NCI-H446 (cell line): ENCODE data around the gene KIAA1217.

ENCODE experiments used
- DNase-seq, 2 experiments: peaks; one replicate each; lab custom pipeline; 2025; lab: John Stamatoyannopoulos, UW

The KIAA1217 gene

GRCh38 chr10:24371396-24371795 is 162.5 kb downstream of the KIAA1217 start:
- no peak for DNase-seq

- no peak for DNase-seq
These were observed 165.4 kb downstream of the KIAA1217 start for GRCh38 chr10:24374134-24374915.

DNA sequence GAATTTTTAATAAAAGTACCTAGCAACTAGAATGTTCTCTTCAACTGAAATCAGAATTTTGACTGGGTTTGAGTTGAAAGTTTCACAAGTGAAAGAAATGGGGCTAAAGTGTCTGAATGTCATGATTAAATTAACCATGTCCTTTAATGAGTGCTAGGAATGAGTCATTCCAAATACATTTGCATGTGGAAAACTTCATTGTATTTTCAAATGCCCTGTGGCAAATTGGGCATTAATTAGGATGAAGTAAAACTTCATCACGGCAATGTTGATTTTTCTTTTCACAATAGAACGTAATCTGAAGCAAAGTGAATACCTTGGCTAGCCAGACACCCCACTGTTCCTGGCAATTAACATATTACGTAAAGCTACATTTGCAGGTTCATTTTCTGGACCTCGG is 166.6 kb downstream of the KIAA1217 start:
- no peak for DNase-seq

DNA sequence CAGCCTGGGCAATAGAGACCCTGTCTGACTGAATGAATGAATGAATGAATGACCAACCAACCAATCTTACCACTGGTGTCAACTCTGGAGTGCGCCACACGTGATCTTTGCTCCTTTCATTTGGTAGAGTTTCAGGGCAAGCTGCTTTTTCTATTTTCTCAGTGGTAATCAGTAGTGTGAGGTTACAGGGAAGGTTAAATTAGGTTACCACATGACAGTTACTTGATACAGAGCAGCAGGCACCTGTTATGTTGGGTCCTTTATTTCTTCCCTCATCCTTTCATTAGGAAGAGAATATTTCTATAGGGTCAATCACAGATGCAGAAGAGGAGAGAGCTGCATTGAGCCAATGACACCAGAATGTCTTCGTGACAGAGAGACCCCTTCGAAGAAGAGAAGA is 167.8 kb downstream of the KIAA1217 start:
- no peak for DNase-seq

- no peak for DNase-seq
These were observed 169.4 kb downstream of the KIAA1217 start for GRCh38 chr10:24378126-24378920.

- no peak for DNase-seq
These were observed 172.5 kb downstream of the KIAA1217 start for GRCh38 chr10:24381235-24382010.

DNA sequence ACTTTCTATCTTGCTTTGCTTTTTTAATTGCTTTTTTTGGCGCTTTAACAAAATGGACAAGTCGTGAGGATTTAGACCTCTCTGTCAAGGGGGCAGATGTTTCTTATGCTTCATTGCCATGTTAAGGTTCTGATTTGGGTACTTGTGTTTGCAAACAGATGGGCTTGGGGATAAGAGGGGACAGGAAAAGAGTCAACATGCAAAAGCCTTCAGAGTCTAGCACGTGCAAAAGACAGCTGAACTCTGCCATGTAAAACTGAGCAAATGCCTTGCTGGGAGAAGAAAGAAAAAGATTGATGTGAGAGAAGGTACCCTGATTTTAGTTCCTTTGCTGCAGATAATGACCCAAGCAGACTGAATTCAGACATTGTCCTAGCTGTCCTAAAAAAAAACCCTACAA is 173.1 kb downstream of the KIAA1217 start:
- DNase-seq: no peak

DNA sequence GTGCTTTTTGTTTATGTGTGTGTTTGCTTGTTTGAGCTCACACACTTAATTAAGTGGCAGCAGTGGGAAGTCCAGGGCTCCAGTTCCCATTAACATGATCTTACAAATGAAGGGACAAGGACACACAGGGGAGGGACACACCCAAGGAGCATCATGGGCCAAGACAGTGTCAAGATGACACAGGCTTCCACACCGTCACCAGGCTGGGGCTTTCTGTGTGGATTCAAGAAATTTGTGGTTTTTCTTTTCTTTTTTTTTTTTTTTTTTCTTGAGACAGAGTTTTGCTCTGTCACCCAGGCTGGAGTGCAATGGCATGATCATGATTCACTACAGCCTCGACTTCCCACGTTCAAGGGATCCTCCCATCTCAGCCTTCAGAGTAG is 173.6 kb downstream of the KIAA1217 start:
- no peak for DNase-seq

DNA sequence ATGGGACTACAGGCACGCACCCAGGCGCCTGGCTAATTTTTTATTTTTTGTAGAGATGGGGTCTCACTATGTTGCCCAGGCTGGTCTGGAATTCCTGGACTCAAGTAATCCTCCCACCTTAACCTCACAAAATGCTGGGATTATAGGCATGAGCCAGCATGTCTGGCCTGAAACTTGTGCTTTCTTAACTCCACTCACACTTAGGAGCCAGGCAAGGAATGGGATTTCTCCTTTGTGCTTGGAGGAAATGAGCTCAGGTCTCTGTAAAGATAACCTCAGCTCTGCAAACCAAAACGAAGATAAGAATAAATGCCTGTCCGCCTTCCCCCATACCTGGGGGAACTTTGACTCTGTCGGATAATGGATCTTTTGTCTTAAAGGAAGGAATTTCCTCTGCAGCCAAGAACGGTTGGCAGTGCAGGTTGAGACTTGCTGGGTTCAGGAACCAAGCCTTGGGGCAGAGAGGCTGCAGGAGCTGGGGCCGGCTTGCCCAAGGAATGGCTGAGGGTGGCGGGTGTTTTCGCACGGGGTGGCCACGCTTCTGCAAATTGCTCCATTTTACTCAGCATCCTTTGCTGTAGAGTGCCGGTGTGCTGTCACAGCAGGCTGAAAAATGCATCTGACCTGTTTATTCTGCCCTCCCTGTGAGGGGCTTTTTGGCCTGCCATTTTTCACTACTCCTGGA is 174.2 kb downstream of the KIAA1217 start:
- no peak for DNase-seq

DNA sequence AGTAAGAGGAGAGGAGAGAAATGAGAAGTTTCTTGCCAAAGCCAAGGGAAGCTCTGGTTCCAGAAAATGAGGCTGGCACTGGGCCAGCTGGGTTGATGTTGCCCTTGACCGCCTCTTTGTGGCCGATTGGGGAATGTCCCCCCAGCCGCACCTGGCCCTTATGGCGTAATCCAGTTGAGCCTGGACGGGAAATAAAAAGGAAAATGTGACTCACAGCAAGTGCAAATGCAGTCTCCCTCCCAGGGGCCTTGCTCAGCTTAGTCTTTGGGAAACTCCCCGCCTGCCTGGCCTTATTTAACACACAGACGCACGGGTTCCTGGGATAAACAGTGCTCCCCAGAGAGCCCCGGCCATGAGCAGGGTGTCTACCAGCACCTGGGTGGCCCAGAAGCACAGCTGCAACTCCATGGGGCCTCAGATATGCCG is 174.8 kb downstream of the KIAA1217 start:
- DNase-seq: peak in 1 of 2 experiments; percentile 25

DNA sequence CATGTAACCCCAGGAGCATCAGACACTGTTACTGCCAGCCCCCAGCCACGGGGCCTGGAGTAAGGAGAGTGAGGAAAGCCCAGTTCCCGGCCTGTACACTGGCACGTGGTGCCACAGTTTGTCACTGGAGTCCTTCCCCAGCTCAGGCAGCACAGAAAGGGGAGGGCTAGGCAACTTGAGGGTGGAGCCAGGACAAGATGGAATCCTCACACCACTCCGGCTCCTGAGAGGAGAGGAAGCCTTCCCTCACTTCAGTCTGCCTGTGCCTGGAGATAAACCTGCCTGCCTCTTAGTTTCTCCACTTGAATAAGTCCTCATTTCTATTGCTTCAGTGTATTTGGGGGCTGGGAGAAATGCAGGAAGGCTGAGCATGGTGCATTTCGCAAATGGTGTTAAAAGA is 176.0 kb downstream of the KIAA1217 start:
- DNase-seq: no peak

- DNase-seq: no peak
These were observed 176.8 kb downstream of the KIAA1217 start for GRCh38 chr10:24385776-24386175.

GRCh38 chr10:24390146-24390700 is 181.3 kb downstream of the KIAA1217 start:
- no peak for DNase-seq

DNA sequence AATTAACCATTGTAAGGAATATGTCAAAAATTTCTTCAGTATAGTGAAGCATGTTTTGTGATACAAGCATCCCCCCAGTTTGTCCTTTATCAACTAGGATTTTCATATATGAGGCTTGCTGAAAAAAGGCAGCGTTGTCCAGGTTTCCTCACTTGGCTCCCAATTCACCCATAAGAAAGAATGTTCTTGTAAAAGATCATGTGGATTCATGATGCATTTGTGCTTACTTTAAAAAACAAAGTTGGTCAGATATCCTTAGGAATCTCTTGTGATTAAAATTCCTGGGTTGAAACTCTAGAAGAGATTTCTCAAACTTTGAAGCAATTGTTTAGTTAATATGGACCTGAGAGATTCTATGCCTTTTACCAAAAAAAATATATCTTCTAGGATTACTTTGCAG is 181.8 kb downstream of the KIAA1217 start:
- DNase-seq: no peak

GRCh38 chr10:24393201-24393600 is 184.3 kb downstream of the KIAA1217 start:
- no peak for DNase-seq

- no peak for DNase-seq
These were observed 185.7 kb downstream of the KIAA1217 start for GRCh38 chr10:24394461-24395190.

GRCh38 chr10:24396396-24396795 is 187.5 kb downstream of the KIAA1217 start:
- no peak for DNase-seq

- DNase-seq: no peak
These were observed 188.7 kb downstream of the KIAA1217 start for GRCh38 chr10:24397662-24398061.

- no peak for DNase-seq
These were observed 195.6 kb downstream of the KIAA1217 start for GRCh38 chr10:24404567-24404966.

DNA sequence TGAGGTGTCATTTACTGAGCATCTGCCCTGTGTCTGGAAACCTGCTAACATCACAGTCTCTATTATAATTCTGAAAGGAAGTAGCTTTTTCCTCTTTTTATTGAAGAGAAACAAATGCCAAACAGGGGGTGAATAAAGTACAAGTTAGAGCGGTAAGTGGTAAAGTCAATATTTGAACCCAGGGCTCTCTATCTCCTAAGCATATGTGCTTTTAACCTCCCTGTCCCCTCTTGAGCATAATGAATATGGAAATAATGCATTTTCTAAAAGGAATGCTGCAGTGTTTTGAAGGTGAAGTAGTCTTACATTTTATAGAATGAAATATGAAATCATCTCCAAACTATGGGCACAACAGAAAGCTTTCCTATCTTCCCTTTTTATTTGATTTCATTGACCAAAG is 196.7 kb downstream of the KIAA1217 start:
- DNase-seq: no peak
